ENCODE data around the gene MPRIP. TPM values are rescaled to one million over a fixed set of nuclear protein-coding genes. Genes with fewer than 3 reads are reported as not detected.

The MPRIP gene
- total RNA-seq, 4 donors from 2014 or later, result 130 to 244 (median 155) TPM

- no peak overlapping the region for H3K4me3 ChIP-seq (replicated peaks in 1 of 3)
- TF ChIP-seq POLR2A (IDR thresholded peaks at IDR 0.05) (no peak), CTCF (IDR thresholded peaks at IDR 0.05) (no peak)
- H3K4me1 ChIP-seq, result peaks cover 35 to 57% of the 10 kb centered on the region in 2 donors
- intact Hi-C loops (cut with DNase I), result no loop called here
- peaks cover 0 to 4% of the 10 kb centered on the region in 2 donors for H3K36me3 ChIP-seq
- H3K27me3 ChIP-seq, result no peaks in the 10 kb centered on the region
- no peaks in the 10 kb centered on the region for H3K9me3 ChIP-seq
- H3K27ac ChIP-seq, result peak overlapping the region in 2 of 3 donors; percentile 4 to 69
- peak in 1 of 2 donors; percentile 46 for DNase-seq
- 58 to 77% methylated on average over 3 to 5 of the region's 5 CpGs for WGBS, 2 donors
Observed at GRCh38 chr17:17070931-17071330, 28.7 kb downstream of the MPRIP start.

GRCh38 chr17:17071531-17072360 lies 29.5 kb downstream of the MPRIP start:
- H3K4me3 ChIP-seq (replicated peaks in 1 of 3), result no peak overlapping the region
- no peak for TF ChIP-seq POLR2A (IDR thresholded peaks at IDR 0.05)
- TF ChIP-seq CTCF (IDR thresholded peaks at IDR 0.05), result no peak
- WGBS, 2 donors, result 81 to 82% methylated on average over 13 to 14 of the region's 14 CpGs
- no peak for DNase-seq
- intact Hi-C loops (cut with DNase I), result no loop called here
- H3K9me3 ChIP-seq, result no peaks in the 10 kb centered on the region
- peak overlapping the region in 2 of 3 donors; percentile 4 to 69 for H3K27ac ChIP-seq
- no peaks in the 10 kb centered on the region for H3K27me3 ChIP-seq
- peaks cover 0 to 4% of the 10 kb centered on the region in 2 donors for H3K36me3 ChIP-seq
- H3K4me1 ChIP-seq, result peaks cover 35 to 62% of the 10 kb centered on the region in 2 donors

- no peak for DNase-seq
- WGBS, 2 donors, result 94% methylated on average over 5 of the region's 5 CpGs
- H3K9me3 ChIP-seq, result no peaks in the 10 kb centered on the region
- TF ChIP-seq POLR2A (IDR thresholded peaks at IDR 0.05) (no peak), CTCF (IDR thresholded peaks at IDR 0.05) (no peak)
- H3K27me3 ChIP-seq, result no peaks in the 10 kb centered on the region
- intact Hi-C loops (cut with DNase I), result no loop called here
- peaks cover 37 to 65% of the 10 kb centered on the region in 2 donors for H3K4me1 ChIP-seq
- H3K27ac ChIP-seq, result no peak overlapping the region
- H3K4me3 ChIP-seq (replicated peaks in 1 of 3), result no peak overlapping the region
- H3K36me3 ChIP-seq, result peaks cover 0 to 4% of the 10 kb centered on the region in 2 donors
Observed at GRCh38 chr17:17072546-17072945, 30.3 kb downstream of the MPRIP start.

GRCh38 chr17:17073030-17073564 lies 30.8 kb downstream of the MPRIP start:
- Histone ChIP-seq H3K27me3 (no peaks in the 10 kb centered on the region), H3K27ac (no peak overlapping the region), H3K4me1 (peaks cover 40 to 68% of the 10 kb centered on the region in 2 donors), H3K9me3 (no peaks in the 10 kb centered on the region), H3K36me3 (peaks cover 2 to 4% of the 10 kb centered on the region in 2 donors), H3K4me3 (replicated peaks in 1 of 3) (no peak overlapping the region)
- TF ChIP-seq POLR2A (IDR thresholded peaks at IDR 0.05) (no peak), CTCF (IDR thresholded peaks at IDR 0.05) (no peak)
- no peak for DNase-seq
- WGBS, 2 donors, result 87 to 91% methylated on average over 12 of the region's 12 CpGs
- intact Hi-C loops (cut with DNase I), result no loop called here
